HPDE6-E6E7 (cell line): ENCODE data around the gene DCTPP1.
"Not testable (repeated sequence)": the region's sequence is repeated elsewhere in the genome, so short reads cannot be mapped to it uniquely, and the experiment has no call there.

Experiments used
- DNase-seq: peaks from one replicate; pipeline ENCODE4 v3.0.0; 2011; ENCODE audit warnings: missing footprints; ENCODE audit errors: extremely low spot score

DCTPP1 gene

DNA sequence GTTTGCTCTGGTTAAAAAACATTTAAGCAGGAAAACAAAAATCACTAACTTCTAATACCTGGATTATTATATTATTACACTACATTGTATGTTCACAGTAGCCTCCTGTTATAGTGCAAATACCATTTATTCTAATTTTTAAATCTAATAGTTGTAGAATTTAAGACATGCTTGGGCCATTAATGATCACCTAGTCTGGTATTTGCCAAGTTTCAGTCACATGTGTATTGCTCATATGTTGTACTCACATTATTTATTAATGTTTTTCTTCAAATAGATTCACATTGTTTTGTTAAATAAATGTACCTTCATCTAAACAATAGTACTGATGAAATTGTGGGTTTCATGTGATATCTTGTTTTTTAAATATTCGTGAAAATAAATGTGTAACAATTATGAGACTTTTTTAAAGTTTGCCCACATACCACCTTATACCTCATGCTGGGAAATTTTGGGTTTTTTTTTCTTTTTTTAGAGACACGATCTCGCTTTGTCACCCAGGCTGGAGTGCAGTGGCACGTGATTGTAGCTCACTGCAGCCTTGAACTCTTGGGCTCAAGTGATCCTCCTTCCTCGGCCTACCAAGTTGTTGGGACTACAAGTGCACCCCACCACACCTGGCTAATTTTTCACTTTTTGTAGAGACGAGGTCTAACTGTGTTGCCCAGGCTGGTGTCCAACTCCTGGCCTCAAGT lies 16.6 kb downstream of the DCTPP1 start:
- DNase-seq = no peak

DNA sequence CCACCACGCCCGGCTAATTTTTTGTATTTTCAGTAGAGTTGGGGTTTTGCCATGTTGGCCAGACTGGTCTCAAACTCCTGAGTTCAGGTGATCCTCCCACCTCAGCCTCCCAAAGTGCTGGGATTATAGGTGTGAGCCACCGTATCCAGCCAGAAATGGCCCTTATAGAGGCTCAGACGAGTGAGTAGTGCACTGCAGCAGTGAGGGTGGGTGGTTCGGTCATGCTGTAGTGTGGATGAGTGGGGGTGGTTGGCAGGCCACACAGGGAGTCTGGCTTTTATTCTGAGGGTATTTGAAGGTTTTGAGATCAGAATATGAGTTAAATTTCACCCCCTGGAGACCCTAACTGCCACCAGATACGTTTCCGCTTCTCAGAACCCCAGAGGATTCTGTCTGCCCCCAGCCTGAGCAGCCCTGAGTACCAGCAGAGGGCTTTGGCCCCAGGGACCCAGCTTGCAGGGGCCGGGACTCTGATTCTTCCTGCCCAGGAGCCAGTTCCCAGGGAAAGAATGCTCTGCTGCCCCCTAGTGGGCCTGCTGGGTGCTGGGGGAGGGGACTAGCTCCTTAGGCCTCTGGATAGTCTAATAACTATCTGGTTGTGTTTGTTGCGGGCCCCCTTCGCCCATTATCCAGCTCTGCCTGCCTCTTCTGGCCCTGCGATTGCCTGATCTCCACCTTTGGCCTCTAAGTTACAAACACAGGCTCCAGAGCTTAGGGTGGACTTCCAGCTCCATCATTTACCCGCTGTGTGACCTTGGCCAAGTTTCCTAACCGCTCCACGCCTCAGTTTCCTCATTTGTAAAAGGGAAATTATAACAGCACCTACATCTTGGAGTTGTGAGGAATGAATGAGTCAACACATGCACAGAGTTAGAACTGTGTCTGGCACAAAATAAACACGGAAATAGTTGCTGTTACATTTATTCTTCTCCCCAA lies 20.4 kb downstream of the DCTPP1 start:
- DNase-seq = peak; percentile 90

DNA sequence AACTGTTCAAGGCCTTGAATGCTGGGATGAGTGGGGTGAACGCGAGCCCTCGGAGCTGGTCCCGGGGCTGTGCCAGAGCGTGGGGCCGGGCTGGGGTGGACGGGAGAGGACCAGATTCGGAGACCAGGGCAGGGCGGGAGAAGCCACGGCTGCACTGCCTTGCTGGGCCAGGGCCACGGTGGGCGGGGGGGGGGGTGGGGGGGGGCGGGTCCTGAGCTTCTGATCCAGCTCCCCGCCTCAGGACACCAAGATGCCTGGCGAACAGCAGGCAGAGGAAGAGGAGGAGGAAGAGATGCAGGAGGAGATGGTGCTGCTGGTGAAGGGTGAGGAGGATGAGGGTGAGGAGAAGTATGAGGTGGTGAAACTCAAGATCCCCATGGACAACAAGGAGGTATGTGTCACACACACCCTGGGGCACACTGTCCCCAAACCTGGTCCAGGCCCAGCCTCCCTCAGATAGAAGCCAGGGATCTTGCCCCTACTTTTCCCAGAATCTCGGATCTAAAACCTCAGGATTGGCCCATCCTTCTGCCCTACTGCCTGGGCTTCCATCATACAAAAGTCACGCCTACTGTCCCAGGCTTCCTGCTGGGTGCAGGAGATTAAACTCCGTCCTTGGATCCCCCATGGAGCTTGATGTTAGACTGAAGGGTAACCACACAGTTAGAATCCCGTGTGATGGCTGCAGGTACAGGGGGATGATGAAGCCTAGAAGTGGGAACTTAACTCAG lies 21.9 kb downstream of the DCTPP1 start:
- DNase-seq = no peak

DNA sequence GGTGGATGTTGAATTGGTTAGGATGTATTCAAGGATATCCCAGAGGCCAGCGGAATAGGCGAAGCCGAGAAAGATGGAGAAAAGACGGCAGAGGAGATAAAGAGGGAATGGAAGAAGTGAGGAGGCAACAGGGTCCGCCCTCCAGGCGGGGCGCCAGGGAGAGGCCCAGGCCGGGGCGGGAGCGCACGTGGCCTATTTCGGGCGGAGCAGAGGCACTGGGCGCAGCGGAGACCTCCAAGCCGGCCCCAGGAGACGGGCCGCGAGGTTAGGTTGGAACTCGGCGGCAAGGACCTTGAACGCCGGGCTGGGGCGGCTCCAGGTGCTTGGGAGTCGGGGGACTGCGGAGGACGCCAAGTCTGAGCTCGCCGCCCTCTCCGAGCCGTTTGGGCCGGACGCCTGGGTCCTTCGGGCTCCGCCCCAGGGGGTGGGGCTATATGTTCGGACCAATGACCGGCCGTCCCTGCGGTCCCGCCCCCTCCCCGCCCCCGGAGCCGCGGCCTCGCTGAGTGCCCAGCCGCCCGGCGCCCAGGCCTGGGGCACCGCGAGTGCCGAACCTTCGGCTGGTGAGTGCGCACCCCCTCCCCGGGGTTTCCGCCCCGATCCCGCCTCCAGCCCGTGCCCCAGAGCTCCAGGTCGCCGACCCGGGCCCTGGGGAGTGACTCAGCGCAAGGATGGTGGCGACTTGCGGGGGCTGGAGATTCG lies 22.6 kb downstream of the DCTPP1 start, which contains the start of gene ZNF771:
ZNF771 (plus strand) TSS at position 505 of the 702 bp plus-strand sequence. CDS start 448 bp downstream, outside the sequence.
- DNase-seq = peak; percentile 72

DNA sequence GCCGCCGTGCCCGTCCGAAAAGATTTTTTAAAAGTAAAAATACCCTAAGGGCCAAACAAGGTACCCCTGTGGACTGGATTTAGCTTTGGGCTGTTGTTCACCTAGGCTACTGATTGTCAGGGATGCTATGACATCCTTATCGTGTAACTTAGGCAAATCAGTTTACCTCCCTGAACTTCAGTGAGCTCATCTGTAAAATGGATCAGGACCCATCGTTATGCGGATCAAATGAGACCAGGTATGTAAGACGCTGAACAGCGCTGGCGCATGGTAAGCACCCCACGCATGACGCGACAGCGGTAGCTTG lies 23.1 kb downstream of the DCTPP1 start:
- no peak for DNase-seq

DNA sequence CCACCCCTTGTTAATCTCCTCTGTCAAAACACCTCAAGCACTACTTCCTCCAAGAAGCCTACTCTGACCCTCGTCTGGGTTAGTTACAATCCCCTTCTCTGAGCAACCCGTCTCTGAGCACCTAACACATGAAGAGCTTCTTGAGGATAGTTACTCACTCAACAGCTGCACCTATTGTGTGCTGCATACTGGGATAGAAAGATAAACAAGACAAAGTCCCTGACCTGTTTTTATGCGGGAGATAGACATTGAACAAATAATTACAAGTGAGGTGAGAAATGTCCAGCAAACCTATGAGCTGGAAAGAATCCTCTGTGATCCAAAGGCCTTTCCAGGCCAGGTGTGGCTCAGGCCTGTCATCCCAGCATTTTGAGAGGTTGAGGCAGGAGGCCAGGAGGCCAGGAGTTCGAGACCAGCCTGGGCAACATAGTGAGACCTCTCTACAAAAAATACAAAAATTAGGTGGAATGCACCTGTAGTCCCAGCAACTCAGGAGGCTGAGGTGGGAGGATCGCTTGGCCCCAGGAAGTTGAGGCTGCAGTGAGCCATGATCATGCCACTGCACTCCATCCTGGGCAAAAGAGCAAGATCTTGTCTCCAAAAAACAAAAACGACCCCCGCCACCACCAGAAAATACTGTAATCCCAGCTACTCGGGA lies 27.9 kb downstream of the DCTPP1 start:
- DNase-seq = no peak

DNA sequence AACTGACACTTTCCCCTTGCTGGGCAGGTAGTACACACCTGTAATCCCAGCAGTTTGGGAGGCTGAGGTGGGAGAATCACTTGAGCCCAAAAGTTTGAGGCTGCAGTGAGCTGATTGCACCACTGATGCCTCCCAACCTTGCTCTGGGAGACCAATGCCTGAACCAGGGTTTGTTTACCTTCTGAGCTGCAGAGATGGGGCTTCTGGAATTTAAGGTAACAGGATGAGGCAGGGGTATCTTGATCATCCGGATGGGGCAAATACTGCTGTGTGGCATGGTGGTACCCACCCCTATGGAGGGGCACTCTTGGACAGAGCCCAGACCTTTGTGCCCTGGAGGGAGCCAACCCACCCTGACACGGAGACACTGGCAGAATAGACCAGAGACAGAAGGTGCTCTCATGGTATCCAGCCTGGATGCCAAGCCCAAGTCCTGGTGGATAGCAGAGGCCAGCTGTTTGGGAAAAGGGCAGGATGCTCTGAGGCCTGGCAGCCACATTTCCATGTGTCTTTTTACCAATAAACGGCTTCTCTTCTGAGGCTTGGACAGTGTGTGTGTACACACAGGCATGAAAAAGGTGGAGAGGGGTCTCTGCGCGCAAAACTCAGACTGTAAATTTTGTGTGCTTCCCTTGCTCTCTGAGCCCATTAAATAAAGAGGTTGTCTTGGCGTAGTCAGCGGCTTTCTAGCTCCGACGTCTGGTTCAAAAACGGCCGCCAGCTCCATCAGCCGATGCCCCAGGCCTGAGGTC lies 30.2 kb downstream of the DCTPP1 start:
- no peak for DNase-seq

DNA sequence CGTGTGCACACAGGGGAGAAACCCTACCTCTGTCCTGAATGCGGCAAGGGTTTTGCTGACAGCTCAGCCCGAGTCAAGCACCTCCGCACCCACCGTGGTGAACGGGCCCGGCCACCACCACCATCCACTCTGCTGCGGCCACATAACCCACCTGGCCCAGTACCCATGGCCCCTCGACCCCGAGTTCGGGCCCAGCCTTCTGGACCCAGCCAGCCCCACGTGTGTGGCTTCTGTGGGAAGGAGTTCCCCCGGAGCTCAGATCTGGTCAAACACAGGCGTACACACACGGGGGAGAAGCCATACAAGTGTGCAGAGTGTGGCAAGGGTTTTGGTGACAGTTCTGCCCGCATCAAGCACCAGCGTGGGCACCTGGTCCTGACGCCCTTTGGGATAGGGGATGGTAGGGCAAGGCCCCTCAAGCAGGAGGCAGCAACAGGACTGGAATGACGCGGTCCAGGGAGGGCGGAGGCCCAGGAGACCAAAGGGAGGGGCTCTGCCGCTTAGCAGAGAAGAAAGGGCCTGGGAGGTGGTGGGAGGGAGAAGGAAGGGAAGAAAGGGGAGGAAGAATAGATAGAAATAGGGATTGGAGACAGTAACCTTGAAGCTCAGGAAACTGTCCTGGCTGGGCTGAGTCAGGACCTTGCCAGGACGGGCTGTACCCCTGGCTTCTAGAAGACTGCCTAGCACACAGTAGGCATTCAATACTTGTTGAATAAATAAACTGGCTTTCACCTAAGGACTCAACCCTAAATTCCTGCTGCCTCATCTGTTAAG lies 31.0 kb downstream of the DCTPP1 start:
- no peak for DNase-seq

DNA sequence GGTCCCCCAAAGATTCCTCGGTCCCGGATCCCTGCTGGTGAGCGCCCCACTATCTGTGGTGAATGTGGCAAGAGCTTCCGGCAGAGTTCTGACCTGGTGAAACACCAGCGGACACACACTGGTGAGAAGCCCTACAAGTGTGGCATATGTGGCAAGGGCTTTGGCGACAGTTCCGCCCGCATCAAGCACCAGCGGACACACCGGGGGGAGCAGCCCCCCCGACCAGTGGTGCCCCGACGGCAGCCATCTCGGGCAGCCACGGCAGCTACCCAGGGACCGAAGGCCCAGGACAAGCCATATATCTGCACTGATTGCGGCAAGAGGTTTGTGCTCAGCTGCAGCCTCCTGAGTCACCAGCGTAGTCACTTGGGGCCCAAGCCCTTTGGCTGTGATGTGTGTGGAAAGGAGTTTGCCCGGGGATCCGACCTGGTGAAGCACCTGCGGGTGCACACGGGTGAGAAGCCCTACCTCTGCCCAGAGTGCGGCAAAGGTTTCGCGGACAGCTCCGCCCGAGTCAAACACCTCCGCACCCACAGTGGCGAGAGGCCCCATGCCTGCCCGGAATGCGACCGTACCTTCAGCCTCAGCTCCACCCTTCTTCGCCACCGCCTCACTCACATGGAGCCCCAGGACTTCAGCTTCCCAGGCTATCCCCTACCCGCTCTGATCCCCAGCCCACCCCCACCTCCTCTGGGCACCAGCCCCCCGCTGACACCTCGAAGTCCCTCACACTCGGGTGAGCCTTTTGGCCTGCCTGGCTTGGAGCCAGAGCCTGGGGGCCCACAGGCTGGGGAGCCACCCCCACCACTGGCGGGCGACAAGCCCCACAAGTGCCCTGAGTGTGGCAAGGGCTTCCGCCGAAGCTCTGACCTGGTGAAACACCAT lies 31.8 kb downstream of the DCTPP1 start:
- no peak for DNase-seq

DNA sequence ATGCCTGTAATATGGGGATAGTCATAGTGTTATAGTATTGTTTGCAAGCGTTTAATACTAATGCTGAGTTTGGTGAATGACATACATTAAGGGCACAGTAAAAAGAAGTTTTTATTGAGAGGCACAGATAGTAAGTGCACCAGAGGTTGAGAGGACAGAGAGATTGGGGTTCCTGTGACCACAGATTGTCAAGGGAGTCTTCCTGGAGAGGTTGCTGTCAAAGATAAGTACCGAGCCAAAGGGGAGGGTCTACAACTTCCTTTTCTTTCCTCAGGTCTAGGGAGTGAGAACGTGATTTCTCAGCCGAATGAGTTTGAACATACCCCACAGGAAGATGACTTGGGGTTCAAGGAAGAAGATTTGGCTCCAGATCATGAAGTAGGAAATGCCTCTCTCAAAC lies 32.8 kb downstream of the DCTPP1 start:
- no peak for DNase-seq

DNA sequence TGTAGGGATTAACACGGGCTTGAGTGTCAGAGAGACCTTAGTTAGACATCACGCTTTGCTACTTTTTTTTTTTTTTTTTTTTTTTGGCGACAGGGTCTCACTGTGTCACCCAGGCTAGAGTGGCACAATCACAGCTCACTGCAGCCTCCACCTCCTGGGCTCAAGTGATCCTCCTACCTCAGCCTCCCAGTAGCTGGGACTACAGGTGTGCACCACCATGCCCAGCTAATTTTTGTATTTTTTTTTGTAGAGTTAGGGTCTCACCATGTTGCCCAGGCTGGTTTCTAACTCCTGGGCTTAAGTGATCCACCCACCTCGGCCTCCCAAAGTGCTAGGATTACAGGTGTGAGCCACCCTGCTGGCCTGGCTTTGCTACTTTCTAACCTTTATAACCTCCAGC lies 33.2 kb downstream of the DCTPP1 start:
- not testable (repeated sequence) for DNase-seq

DNA sequence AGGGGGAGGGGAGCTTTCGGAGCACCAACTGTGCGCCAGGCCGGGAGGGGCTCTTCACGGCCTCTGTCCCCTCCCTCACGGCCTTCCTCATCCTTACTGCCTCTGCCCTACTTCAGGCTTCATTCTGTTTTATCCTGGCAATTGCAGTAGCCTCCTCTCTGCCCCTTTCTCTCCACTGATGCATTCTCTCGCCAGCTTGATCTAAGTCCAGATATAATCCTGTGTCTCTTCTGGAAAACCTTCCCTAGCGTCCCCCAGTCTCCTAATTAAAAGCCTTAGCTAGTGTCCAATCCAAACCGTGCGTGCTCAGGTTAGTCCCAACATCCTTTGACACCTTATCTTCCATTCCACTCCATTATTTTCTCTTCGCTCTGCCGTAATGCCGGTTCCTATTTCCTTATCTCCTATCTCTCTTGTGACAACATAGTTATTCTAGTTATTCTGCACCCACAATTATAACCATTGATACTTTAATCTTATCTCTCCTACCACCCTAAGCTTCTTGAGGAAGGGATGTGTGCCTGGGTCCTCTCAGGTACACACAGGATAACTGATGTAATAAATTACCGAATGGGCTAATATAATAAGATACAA lies 33.7 kb downstream of the DCTPP1 start:
- DNase-seq = no peak

DNA sequence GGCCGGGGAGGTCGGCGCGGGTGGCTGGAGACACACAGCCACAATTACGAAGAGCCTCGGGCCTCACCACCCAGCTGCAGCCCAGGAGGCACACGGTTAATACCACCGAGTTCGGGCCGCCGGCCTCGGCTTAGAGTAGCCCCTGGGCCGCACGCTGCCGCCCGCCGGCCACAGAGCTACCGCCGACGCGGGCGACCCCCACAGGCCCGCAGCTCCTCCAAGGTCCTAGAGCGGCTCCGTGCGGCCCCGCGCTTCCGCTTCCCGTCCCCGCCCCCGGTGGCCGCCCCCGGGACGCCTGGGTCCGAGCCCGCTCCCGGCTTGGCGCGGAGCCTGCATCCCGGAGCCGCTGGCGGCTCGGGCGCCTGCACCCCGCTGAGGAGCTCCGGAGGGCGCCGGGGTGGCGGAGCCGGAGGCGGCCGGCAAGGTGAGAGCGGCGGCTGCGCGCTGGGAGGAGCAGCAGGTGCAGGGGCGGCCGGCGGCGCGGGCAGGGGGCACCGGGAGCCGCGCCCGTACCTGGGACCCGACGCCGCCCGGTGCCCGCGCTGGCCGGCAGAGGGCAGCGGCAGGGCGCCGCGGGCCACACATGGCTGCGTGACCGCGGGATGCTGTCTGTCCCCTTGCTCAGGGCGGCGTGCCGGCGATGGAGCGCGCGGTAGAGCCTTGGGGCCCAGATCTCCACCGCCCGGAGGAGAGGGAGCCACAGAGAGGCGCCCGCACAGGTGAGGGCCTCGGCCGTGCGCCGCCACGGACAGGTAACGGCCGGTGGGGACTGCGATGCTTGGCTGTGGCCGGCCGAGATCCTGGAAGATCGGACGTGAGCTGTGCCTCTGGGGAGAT lies 34.5 kb downstream of the DCTPP1 start, which contains the start of gene ZNF48:
ZNF48 (plus strand) TSS at position 266 of the 837 bp plus-strand sequence; CDS start at position 641, 375 bp downstream.
- no peak for DNase-seq

DNA sequence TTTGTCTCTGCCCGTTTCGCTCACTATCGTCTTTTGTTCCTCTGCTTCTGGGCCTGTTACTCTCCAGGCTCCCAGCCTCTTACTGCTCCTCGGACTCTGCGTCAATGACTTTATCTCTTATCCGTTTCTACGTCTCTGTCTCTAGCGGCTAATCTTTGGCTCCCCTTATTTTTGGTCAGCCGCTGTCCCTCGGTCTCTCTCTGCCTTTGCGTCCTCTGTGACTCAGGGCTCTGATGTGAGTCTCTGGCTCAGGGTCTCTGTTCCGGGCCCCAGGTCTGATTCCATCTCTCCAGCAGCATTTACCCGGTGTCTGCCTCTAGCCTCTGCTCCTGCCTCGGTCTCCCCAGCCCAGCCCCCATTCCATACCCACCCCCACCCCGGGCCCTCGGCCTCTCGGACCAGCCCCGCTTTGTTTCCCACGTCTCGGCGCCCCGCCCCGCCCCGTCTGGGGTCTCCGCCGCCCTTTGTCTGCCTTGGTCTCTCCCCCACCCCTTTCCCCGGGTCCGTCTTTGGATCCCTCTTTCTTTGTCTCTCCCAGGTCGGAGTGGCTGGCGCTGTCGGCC lies 35.2 kb downstream of the DCTPP1 start:
- no peak for DNase-seq

DNA sequence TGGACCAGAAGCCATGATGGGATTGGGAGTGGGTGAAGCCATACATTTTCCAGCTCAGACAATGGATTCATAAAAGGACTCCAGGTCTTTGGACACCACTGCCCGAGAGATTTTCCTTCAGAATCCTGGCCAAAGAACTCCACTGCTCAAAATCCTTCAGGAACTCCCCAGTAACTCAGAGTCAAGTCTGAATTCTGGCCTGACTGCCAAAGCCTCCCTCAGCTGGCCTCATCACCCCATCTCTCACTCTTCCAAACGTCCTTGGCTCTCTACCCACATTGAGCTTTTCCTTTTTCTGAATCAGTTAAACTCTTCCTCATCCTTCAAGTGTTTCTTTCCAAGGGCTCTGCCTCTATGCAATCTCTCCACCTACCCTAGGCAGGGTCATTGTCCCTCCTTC lies 46.3 kb downstream of the DCTPP1 start:
- no peak for DNase-seq

DNA sequence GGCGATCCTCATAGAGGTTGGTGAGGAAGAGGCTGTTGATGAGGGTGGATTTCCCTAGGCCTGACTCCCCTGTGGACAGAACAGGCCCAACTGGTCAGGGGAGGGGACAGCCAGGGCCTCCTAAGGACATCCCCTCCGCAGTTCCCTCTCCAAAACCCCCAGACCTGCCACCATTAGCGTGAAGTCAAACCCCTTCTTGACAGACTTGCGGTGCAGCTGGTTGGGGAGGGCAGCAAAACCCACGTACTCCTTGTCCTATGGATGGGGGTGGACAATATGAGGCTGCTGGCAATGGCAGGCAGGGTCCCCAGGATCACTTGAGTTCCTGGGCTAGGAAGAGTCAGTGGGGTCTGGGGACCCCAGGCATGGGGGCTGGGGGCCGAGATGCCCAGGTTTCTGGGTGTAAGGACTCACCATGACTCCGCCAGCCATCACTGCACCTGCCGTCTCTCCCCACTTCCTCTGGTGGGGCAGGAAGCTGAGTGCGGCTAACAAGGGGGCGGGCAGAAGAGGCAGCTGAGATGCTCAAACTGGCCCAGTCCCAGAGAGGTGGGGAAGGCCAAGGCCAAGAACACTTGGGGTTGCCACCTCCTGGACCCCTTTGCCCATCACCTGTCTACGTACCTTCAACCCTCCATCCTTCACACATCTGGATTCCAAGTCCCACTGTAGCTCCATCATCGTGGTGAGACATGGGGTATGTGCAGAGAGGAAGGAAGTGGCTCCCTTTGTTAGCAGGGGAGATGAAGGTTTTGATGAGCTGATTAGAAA lies 47.5 kb downstream of the DCTPP1 start, which contains the start of gene SEPTIN1:
SEPTIN1 (minus strand) TSS at position 451 of the 771 bp plus-strand sequence; CDS start at position 432, 19 bp downstream.
- no peak for DNase-seq
